Measurements from ENCODE around the gene OTUD1.
A peak's percentile ranks its signal among the peaks of the same experiment; 100 is the strongest.

The OTUD1 gene

GRCh38 chr10:23422003-23422411 lies 16.9 kb upstream of the OTUD1 start:
- no peak for DNase-seq

GRCh38 chr10:23432166-23432565 lies 6.7 kb upstream of the OTUD1 start:
- no peak for DNase-seq

GRCh38 chr10:23432639-23433038 lies 6.2 kb upstream of the OTUD1 start:
- DNase-seq = no peak

GRCh38 chr10:23433701-23434100 lies 5.2 kb upstream of the OTUD1 start:
- DNase-seq = no peak

- DNase-seq = no peak
Measured at GRCh38 chr10:23435378-23435777, 3.5 kb upstream of the OTUD1 start.

GRCh38 chr10:23436983-23437382 lies 1.9 kb upstream of the OTUD1 start:
- DNase-seq = no peak

GRCh38 chr10:23437963-23438546 lies 820 bp upstream of the OTUD1 start:
- DNase-seq = no peak

- DNase-seq = peak; percentile 24
Measured at GRCh38 chr10:23439452-23439960, 631 bp downstream of the OTUD1 start.

GRCh38 chr10:23439961-23440889 lies 1.4 kb downstream of the OTUD1 start:
- DNase-seq = peak; percentile 23

- DNase-seq = no peak
Measured at GRCh38 chr10:23441251-23441650, 2.4 kb downstream of the OTUD1 start.

GRCh38 chr10:23442936-23443335 lies 4.1 kb downstream of the OTUD1 start:
- no peak for DNase-seq

- DNase-seq = no peak
Measured at GRCh38 chr10:23445591-23445990, 6.7 kb downstream of the OTUD1 start.

GRCh38 chr10:23448323-23448722 lies 9.4 kb downstream of the OTUD1 start:
- DNase-seq = no peak

GRCh38 chr10:23448802-23449570 lies 10.1 kb downstream of the OTUD1 start:
- DNase-seq = no peak

- no peak for DNase-seq
Measured at GRCh38 chr10:23452033-23452655, 13.3 kb downstream of the OTUD1 start.

GRCh38 chr10:23453465-23453864 lies 14.6 kb downstream of the OTUD1 start:
- DNase-seq = no peak

GRCh38 chr10:23457632-23458417 lies 18.9 kb downstream of the OTUD1 start:
- DNase-seq = no peak

GRCh38 chr10:23459308-23459939 lies 20.5 kb downstream of the OTUD1 start:
- no peak for DNase-seq

GRCh38 chr10:23461557-23461956 lies 22.7 kb downstream of the OTUD1 start:
- no peak for DNase-seq

- no peak for DNase-seq
Measured at GRCh38 chr10:23467012-23467411, 28.1 kb downstream of the OTUD1 start.

- no peak for DNase-seq
Measured at GRCh38 chr10:23467548-23467947, 28.7 kb downstream of the OTUD1 start.
